H54 (cell line): ENCODE measurements around the gene NPHP4.

Experiments
- DNase-seq: peaks from one replicate; pipeline ENCODE4 v3.0.0; 2011; ENCODE audit warnings: low spot score, mixed read lengths; ENCODE audit not compliant: insufficient read length
- FAIRE-seq: peaks from 3 replicates; lab custom pipeline; 2011; peaks lifted over from hg19 to GRCh38; lab: Jason Lieb, UNC
- POLR2A ChIP-seq: IDR thresholded peaks from 2 replicates; pipeline ENCODE4 v1.6.1; 2011; ENCODE audit warnings: low read depth, mild to moderate bottlenecking, low read length

Gene NPHP4

GRCh38 chr1:5819391-5820025 is 172.7 kb downstream of the NPHP4 start:
- DNase-seq = no peak

GRCh38 chr1:5818755-5819154 is 173.5 kb downstream of the NPHP4 start:
- DNase-seq = no peak
- FAIRE-seq = no peak
- TF ChIP-seq POLR2A = no peak

More at GRCh38 chr1:5819391-5820025, 172.7 kb downstream of the NPHP4 start:
- no peak for TF ChIP-seq POLR2A
- no peak for FAIRE-seq

GRCh38 chr1:5815716-5816115 is 176.5 kb downstream of the NPHP4 start:
- DNase-seq (no peak), FAIRE-seq (no peak)
- TF ChIP-seq POLR2A = no peak

GRCh38 chr1:5815211-5815610 is 177.0 kb downstream of the NPHP4 start:
- DNase-seq = no peak
- no peak for TF ChIP-seq POLR2A
- FAIRE-seq = no peak

GRCh38 chr1:5814046-5814619 is 178.1 kb downstream of the NPHP4 start:
- DNase-seq (no peak), FAIRE-seq (no peak)
- TF ChIP-seq POLR2A = no peak

- FAIRE-seq = no peak
These were observed 178.7 kb downstream of the NPHP4 start for GRCh38 chr1:5813480-5813879.

More at GRCh38 chr1:5813480-5813879, 178.7 kb downstream of the NPHP4 start:
- no peak for TF ChIP-seq POLR2A
- no peak for DNase-seq
